Ascending aorta (tissue), 2 donors: ENCODE data around the gene HSD17B1. TPM values are rescaled to one million over a fixed set of nuclear protein-coding genes. Genes with fewer than 3 reads are reported as not detected.
"Not testable (repeated sequence)": the region's sequence is repeated elsewhere in the genome, so short reads cannot be mapped to it uniquely, and the experiment has no call there.

ENCODE experiments used
- DNase-seq, 2 donors: peaks; one replicate each; pipeline ENCODE4 v3.0.0-alpha.2; 2019; ENCODE audit warnings: low spot score in 2 of 2
- H3K27ac ChIP-seq, 2 donors: fragments of 200-600 bp; sonication (generic); one replicate each; pipeline ENCODE4 v1.5.1; 2016 to 2017; ENCODE audit warnings: mild to moderate bottlenecking in 1 of 2
- H3K27me3 ChIP-seq: fragments of 200-600 bp; sonication (generic); one replicate; pipeline ENCODE4 v1.5.1; 2017
- H3K36me3 ChIP-seq, 2 donors: fragments of 200-600 bp; sonication (generic); one replicate each; pipeline ENCODE4 v1.5.1; 2016
- H3K4me1 ChIP-seq, 2 donors: fragments of 200-600 bp; sonication (generic); one replicate each; pipeline ENCODE4 v1.5.1; 2016 to 2017; ENCODE audit warnings: mild to moderate bottlenecking in 1 of 2
- H3K4me3 ChIP-seq, 2 donors: fragments of 200-600 bp; sonication (generic); one replicate each; pipeline ENCODE4 v1.5.1; 2016 to 2017; ENCODE audit warnings: mild to moderate bottlenecking in 1 of 2
- H3K9me3 ChIP-seq, 2 donors: fragments of 200-600 bp; sonication (generic); one replicate each; pipeline ENCODE4 v1.5.1; 2016
- intact Hi-C: fragments of 100-400 bp; cut with DNase I; formaldehyde crosslinking; loops from one replicate; pipeline ENCODE4 v1.15.1; 2023
- total RNA-seq: library from RNA; depleted of rRNA; stranded (reverse); fragments of >200 nt; gene quantifications from one replicate; pipeline ENCODE4 v1.1.0, GENCODE V29; 2016
- TF ChIP-seq, protein P1 (sequence below), 3 experiments: fragments of 200-600 bp in 2 of 3; fragments of 450-650 bp in 1 of 3; sonication (generic) in 2 of 3; IDR thresholded peaks; one replicate each; pipeline ENCODE4 v1.5.1; 2016 to 2019; ENCODE audit warnings: antibody characterized with exemption in 3 of 3, mild to moderate bottlenecking in 1 of 3, moderate library complexity in 1 of 3

The HSD17B1 gene
- total RNA-seq, 1 donor from 2014 or later, result not detected

- no peak for DNase-seq
- no peak overlapping the region for H3K4me3 ChIP-seq
- intact Hi-C loops, result loop anchor here (2.0 to 5.0 kb wide), 3 partner anchors 17 to 116 kb away; partner anchors contain the start of genes CAVIN1 and PSMC3IP
- H3K27ac ChIP-seq, result no peak overlapping the region
- H3K9me3 ChIP-seq, result no peaks in the 10 kb centered on the region
- peaks cover 14 to 15% of the 10 kb centered on the region in 2 donors for H3K4me1 ChIP-seq
- TF ChIP-seq, protein P1, sequence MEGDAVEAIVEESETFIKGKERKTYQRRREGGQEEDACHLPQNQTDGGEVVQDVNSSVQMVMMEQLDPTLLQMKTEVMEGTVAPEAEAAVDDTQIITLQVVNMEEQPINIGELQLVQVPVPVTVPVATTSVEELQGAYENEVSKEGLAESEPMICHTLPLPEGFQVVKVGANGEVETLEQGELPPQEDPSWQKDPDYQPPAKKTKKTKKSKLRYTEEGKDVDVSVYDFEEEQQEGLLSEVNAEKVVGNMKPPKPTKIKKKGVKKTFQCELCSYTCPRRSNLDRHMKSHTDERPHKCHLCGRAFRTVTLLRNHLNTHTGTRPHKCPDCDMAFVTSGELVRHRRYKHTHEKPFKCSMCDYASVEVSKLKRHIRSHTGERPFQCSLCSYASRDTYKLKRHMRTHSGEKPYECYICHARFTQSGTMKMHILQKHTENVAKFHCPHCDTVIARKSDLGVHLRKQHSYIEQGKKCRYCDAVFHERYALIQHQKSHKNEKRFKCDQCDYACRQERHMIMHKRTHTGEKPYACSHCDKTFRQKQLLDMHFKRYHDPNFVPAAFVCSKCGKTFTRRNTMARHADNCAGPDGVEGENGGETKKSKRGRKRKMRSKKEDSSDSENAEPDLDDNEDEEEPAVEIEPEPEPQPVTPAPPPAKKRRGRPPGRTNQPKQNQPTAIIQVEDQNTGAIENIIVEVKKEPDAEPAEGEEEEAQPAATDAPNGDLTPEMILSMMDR (IDR thresholded peaks at IDR 0.05), result no peak
- no peaks in the 10 kb centered on the region for H3K27me3 ChIP-seq
- peaks cover 29 to 44% of the 10 kb centered on the region in 2 donors for H3K36me3 ChIP-seq
Observed at GRCh38 chr17:42537826-42538451, 14.8 kb upstream of the HSD17B1 start.

- intact Hi-C loops, result loop anchor here (5.0 kb wide), 1 partner anchor 116 kb away; the partner anchor contains the start of gene CAVIN1
- no peaks in the 10 kb centered on the region for H3K27me3 ChIP-seq
- peaks cover 35 to 50% of the 10 kb centered on the region in 2 donors for H3K36me3 ChIP-seq
- H3K4me3 ChIP-seq, result no peak overlapping the region
- no peak overlapping the region for H3K27ac ChIP-seq
- no peak for DNase-seq
- TF ChIP-seq, protein P1 (IDR thresholded peaks at IDR 0.05), result no peak
- no peaks in the 10 kb centered on the region for H3K9me3 ChIP-seq
- peaks cover 14 to 15% of the 10 kb centered on the region in 2 donors for H3K4me1 ChIP-seq
Observed at GRCh38 chr17:42538482-42538881, 14.2 kb upstream of the HSD17B1 start.

GRCh38 chr17:42540558-42540957 lies 12.2 kb upstream of the HSD17B1 start:
- H3K36me3 ChIP-seq, result peaks cover 47 to 57% of the 10 kb centered on the region in 2 donors
- H3K27me3 ChIP-seq, H3K4me1 ChIP-seq, DNase-seq, H3K27ac ChIP-seq, H3K4me3 ChIP-seq, H3K9me3 ChIP-seq, intact Hi-C loops: not testable (repeated sequence)

- Histone ChIP-seq H3K27me3 (no peaks in the 10 kb centered on the region), H3K36me3 (peaks cover 47 to 57% of the 10 kb centered on the region in 2 donors), H3K4me1 (peaks cover 6 to 7% of the 10 kb centered on the region in 2 donors), H3K9me3 (no peaks in the 10 kb centered on the region), H3K4me3 (no peak overlapping the region), H3K27ac (no peak overlapping the region)
- TF ChIP-seq, protein P1 (IDR thresholded peaks at IDR 0.05), result no peak
- intact Hi-C loops, result no loop called here
- DNase-seq, result no peak
Observed at GRCh38 chr17:42541041-42541833, 11.5 kb upstream of the HSD17B1 start.

DNA sequence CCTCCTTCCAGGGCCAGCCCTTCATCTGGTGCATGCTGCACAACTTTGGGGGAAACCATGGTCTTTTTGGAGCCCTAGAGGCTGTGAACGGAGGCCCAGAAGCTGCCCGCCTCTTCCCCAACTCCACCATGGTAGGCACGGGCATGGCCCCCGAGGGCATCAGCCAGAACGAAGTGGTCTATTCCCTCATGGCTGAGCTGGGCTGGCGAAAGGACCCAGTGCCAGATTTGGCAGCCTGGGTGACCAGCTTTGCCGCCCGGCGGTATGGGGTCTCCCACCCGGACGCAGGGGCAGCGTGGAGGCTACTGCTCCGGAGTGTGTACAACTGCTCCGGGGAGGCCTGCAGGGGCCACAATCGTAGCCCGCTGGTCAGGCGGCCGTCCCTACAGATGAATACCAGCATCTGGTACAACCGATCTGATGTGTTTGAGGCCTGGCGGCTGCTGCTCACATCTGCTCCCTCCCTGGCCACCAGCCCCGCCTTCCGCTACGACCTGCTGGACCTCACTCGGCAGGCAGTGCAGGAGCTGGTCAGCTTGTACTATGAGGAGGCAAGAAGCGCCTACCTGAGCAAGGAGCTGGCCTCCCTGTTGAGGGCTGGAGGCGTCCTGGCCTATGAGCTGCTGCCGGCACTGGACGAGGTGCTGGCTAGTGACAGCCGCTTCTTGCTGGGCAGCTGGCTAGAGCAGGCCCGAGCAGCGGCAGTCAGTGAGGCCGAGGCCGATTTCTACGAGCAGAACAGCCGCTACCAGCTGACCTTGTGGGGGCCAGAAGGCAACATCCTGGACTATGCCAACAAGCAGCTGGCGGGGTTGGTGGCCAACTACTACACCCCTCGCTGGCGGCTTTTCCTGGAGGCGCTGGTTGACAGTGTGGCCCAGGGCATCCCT lies 9.3 kb upstream of the HSD17B1 start:
- Histone ChIP-seq H3K27me3 (no peaks in the 10 kb centered on the region), H3K9me3 (no peaks in the 10 kb centered on the region), H3K36me3 (peaks cover 47 to 51% of the 10 kb centered on the region in 2 donors), H3K4me1 (no peaks in the 10 kb centered on the region), H3K4me3 (no peak overlapping the region), H3K27ac (no peak overlapping the region)
- no peak for DNase-seq
- TF ChIP-seq, protein P1 (IDR thresholded peaks at IDR 0.05), result no peak
- intact Hi-C loops, result no loop called here
